ENCODE data around the gene KLF11. TPM values are rescaled to one million over a fixed set of nuclear protein-coding genes. Genes with fewer than 3 reads are reported as not detected.

Gene KLF11
- total and polyA plus RNA-seq, 2 donors (not counting 3 experiments of a cell fraction or from before 2014, with no cell fraction given) = 10.5 to 11.3 TPM

- POLR2A ChIA-PET = no interaction called here
These were observed 39.7 kb downstream of the KLF11 start for GRCh38 chr2:10083046-10083445.

More at GRCh38 chr2:10083046-10083445, 39.7 kb downstream of the KLF11 start:
- Histone ChIP-seq H3K36me3 (ENCODE audit: control insufficient read depth in 2 of 2, extremely low read depth in 1 of 2, insufficient read depth in 2 of 2, low read length in 2 of 2) (no peaks in the 10 kb centered on the region), H3K27ac (ENCODE audit: insufficient read depth, low read depth, low read length) (no peak overlapping the region), H4K20me1 (replicated peaks; ENCODE audit: control insufficient read depth, extremely low read depth, insufficient read depth, low read length) (no peaks in the 10 kb centered on the region), H3K9me3 (replicated peaks; ENCODE audit: control insufficient read depth, insufficient read depth, low read length) (no peaks in the 10 kb centered on the region), H3K27me3 (ENCODE audit: control insufficient read depth in 2 of 2, insufficient read depth in 2 of 2, low read length in 2 of 2) (peaks cover 38 to 58% of the 10 kb centered on the region in 2 experiments), H3K4me1 (ENCODE audit: control insufficient read depth, extremely low read depth, insufficient read depth, low read length) (no peaks in the 10 kb centered on the region), H3K9ac (replicated peaks; ENCODE audit: extremely low read depth, insufficient read depth, low read length) (no peak overlapping the region), H3K9me1 (replicated peaks; ENCODE audit: control insufficient read depth, extremely low read depth, insufficient read depth, low read length) (no peaks in the 10 kb centered on the region), H3K4me2 (ENCODE audit: insufficient read depth, low read length) (no peak overlapping the region), H3K79me2 (ENCODE audit: control insufficient read depth, insufficient read depth, low read length) (no peaks in the 10 kb centered on the region), H3K4me3 (replicated peaks in 1 of 3; ENCODE audit: insufficient read depth in 1 of 3, low read depth in 1 of 3, low read length in 3 of 3) (no peak overlapping the region), H2AFZ (ENCODE audit: low read depth, low read length) (no peak overlapping the region)
- dilution Hi-C loops (cut with MboI; ENCODE audit: extremely low pct_ligation_motif_present, low sequenced_read_pairs) (no loop called here), intact Hi-C loops (cut with micrococcal nuclease) (no loop called here)
- DNase-seq (ENCODE audit: low read depth, low spot score) (no peak), FAIRE-seq (no peak)
- TF ChIP-seq JUN (IDR thresholded peaks at IDR 0.05; ENCODE audit: borderline replicate concordance, insufficient read depth, insufficient read length, low read depth) (no peak), POLR2A (IDR thresholded peaks at IDR 0.05; ENCODE audit: low read depth, low read length) (no peak), EZH2 (IDR thresholded peaks at IDR 0.05; ENCODE audit: borderline replicate concordance, low read depth, low read length, severe bottlenecking) (no peak), MYC (IDR thresholded peaks at IDR 0.05; ENCODE audit: low read depth, low read length) (no peak), MAX (IDR thresholded peaks at IDR 0.05; ENCODE audit: insufficient read depth, insufficient read length) (no peak), FOS (IDR thresholded peaks at IDR 0.05; ENCODE audit: borderline replicate concordance, insufficient read depth, low read length) (no peak), GATA2 (IDR thresholded peaks at IDR 0.05; ENCODE audit: insufficient read depth, insufficient read length, low read depth, low read length) (no peak), CTCF (IDR thresholded peaks at IDR 0.05; ENCODE audit: extremely low read depth in 1 of 2, insufficient read depth in 1 of 2, low read depth in 1 of 2, low read length in 2 of 2) (no peak), POLR2AphosphoS5 (IDR thresholded peaks at IDR 0.05; ENCODE audit: insufficient read depth, low read depth, low read length) (no peak)
- CTCF ChIA-PET = interaction anchor here (0.8 to 20.2 kb wide), 4 partner anchors 9 to 577 kb away, joined by 3 to 485 read pairs (median 8); no protein-coding TSS in a partner anchor
- no TSS peak for BruUV-seq (replicated peaks)

Data from endothelial cell of umbilical vein (primary cell).